Thyroid gland (tissue), 4 donors: ENCODE measurements around the gene PLEKHM3.

Experiments
- POLR2A ChIP-seq, 2 donors: fragments of 450-650 bp; IDR thresholded peaks; one replicate each; pipeline ENCODE4 v1.6.1; 2017; ENCODE audit warnings: antibody characterized with exemption in 2 of 2, mild to moderate bottlenecking in 2 of 2, moderate library complexity in 1 of 2
- TF ChIP-seq, protein P1 (sequence below), 6 experiments: fragments of 200-600 bp in 3 of 6; fragments of 450-650 bp in 3 of 6; sonication (generic) in 3 of 6; IDR thresholded peaks; one replicate each; pipeline ENCODE4 v1.5.1; 2016 to 2019; ENCODE audit warnings: antibody characterized with exemption in 6 of 6, mild to moderate bottlenecking in 2 of 6, inconsistent platforms in 1 of 6, moderate library complexity in 1 of 6

DNA sequence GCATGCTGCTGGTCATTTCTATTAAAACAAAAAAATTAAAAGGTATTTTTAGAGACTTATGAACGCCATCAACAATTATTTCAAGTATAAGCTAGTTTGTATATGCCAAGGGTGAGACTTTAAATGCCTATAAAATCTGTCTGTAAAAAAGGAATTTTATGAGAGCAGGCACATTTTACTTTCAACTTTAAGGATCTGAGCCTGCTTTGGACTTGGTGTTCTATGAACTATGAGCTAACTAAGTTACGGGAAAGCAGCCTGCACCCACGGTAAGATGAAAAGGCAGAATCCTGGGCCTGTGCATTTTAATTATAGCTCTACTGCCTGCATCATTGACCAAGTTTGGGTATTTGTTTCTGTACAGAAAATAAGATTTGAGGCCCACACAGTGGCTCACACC is 95.4 kb downstream of the PLEKHM3 start:
- TF ChIP-seq, protein P1, sequence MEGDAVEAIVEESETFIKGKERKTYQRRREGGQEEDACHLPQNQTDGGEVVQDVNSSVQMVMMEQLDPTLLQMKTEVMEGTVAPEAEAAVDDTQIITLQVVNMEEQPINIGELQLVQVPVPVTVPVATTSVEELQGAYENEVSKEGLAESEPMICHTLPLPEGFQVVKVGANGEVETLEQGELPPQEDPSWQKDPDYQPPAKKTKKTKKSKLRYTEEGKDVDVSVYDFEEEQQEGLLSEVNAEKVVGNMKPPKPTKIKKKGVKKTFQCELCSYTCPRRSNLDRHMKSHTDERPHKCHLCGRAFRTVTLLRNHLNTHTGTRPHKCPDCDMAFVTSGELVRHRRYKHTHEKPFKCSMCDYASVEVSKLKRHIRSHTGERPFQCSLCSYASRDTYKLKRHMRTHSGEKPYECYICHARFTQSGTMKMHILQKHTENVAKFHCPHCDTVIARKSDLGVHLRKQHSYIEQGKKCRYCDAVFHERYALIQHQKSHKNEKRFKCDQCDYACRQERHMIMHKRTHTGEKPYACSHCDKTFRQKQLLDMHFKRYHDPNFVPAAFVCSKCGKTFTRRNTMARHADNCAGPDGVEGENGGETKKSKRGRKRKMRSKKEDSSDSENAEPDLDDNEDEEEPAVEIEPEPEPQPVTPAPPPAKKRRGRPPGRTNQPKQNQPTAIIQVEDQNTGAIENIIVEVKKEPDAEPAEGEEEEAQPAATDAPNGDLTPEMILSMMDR (IDR thresholded peaks at IDR 0.05): no peak
- no peak for TF ChIP-seq POLR2A (IDR thresholded peaks at IDR 0.05)
